Epithelial cell of esophagus (primary cell): ENCODE data around the gene MVB12B.

ENCODE experiments used
- DNase-seq: peaks from one replicate; pipeline ENCODE4 v3.0.0; 2010; ENCODE audit warnings: low read depth
- H3K4me3 ChIP-seq: 2 replicates; pipeline ENCODE4 v1.5.1; 2011; ENCODE audit warnings: mild to moderate bottlenecking, low read length, control low read depth
- TF ChIP-seq, protein P1 (sequence below): IDR thresholded peaks from 2 replicates; pipeline ENCODE4 v1.5.1; 2011; ENCODE audit warnings: low read depth, mild to moderate bottlenecking, low read length, control low read depth, inconsistent platforms; ENCODE audit not compliant: insufficient read depth; ENCODE audit errors: missing control alignments

Gene MVB12B

DNA sequence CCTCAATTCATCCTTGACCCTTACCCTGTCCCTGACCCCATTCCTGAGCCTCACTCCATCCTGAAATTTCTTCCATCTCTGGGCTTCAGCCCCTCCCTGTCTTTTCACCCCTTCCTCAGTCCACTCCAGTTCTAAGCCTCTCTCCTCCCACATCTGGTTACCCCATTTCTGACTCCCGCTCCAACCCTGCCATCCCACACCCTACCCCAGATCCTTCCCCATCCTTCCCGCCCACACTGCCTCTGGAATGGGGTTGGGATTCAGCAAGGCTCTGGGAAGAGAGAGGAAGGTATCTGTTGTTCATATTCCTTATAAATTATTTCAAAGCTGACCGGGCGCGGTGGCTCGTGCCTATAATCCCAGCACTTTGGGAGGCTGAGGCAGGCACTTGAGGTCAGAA lies 29.9 kb upstream of the MVB12B start:
- no peak for DNase-seq
- H3K4me3 ChIP-seq: no peak overlapping the region
- TF ChIP-seq, protein P1, sequence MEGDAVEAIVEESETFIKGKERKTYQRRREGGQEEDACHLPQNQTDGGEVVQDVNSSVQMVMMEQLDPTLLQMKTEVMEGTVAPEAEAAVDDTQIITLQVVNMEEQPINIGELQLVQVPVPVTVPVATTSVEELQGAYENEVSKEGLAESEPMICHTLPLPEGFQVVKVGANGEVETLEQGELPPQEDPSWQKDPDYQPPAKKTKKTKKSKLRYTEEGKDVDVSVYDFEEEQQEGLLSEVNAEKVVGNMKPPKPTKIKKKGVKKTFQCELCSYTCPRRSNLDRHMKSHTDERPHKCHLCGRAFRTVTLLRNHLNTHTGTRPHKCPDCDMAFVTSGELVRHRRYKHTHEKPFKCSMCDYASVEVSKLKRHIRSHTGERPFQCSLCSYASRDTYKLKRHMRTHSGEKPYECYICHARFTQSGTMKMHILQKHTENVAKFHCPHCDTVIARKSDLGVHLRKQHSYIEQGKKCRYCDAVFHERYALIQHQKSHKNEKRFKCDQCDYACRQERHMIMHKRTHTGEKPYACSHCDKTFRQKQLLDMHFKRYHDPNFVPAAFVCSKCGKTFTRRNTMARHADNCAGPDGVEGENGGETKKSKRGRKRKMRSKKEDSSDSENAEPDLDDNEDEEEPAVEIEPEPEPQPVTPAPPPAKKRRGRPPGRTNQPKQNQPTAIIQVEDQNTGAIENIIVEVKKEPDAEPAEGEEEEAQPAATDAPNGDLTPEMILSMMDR: no peak

DNA sequence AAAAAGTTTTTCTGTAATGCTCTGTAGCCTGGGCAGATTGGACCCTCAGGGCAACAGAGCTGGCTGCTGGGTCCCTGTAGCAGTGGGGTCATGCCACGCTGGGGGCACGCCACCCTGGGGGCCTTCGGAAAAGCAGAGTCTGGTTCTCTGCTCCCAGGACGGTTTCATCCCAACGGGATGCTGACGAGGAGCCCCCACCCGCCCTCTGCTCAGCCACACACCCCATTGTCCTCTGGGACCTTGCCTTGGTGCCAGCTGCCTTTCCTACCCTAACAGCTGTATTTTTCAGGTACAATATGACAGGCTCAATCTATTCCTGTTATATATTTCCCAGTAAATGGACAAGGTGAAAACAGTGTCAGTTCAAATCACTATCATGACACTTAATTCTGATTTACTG lies 29.0 kb upstream of the MVB12B start:
- no peak overlapping the region for H3K4me3 ChIP-seq
- TF ChIP-seq, protein P1: no peak
- no peak for DNase-seq

GRCh38 chr9:126298063-126298801 lies 28.4 kb upstream of the MVB12B start:
- TF ChIP-seq, protein P1: no peak
- no peak overlapping the region for H3K4me3 ChIP-seq
- no peak for DNase-seq

GRCh38 chr9:126299706-126300276 lies 26.8 kb upstream of the MVB12B start:
- H3K4me3 ChIP-seq: no peak overlapping the region
- DNase-seq: peak; percentile 61
- TF ChIP-seq, protein P1: no peak

DNA sequence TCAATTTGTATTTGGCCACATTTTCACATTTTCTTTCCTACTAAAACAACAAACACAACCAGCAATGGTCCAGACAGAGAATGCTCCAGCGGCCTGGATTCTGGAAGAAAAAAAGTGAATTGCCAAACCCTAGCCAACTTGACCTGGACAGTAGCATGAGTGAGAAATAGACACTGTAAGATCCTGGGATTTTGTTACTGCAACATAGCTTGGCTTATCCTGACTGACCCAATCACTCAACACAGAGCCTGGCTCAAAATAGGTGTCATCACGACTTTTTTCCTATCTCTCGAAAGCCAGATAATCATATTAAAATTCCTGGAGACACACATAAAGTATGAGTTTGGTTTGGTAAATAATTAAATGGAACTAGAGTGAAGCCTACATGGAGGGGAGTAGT lies 25.4 kb upstream of the MVB12B start:
- TF ChIP-seq, protein P1: no peak
- no peak overlapping the region for H3K4me3 ChIP-seq
- no peak for DNase-seq

DNA sequence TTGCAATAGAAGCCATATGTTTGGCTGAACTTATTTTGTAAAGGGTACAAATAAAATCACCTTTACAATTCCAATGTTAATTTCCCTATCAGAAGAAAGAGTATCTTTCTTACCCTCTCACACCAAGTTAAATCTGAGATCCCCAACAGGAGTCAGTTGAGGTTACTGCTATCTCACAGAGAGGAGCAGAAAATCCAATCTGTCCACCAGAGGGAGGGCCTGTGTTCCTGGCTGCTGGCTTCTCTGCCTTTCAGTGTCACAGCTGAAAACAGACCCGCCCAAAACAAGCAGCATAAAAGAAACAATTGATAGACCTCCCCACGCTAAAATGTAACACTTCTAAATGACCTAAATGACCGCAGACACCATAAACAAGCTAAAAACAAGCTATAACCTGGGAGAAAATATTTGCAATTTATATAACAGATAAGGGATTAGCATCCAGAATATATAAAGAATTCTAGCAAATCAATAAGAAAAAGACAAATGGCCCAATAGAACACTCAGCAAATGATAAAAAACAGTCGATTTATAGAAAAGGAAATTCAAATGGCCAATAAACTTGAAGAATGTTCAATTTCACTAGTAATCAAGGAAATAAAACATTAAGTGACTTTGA lies 24.5 kb upstream of the MVB12B start:
- H3K4me3 ChIP-seq: no peak overlapping the region
- TF ChIP-seq, protein P1: peak; percentile 90
- DNase-seq: peak; percentile 74

DNA sequence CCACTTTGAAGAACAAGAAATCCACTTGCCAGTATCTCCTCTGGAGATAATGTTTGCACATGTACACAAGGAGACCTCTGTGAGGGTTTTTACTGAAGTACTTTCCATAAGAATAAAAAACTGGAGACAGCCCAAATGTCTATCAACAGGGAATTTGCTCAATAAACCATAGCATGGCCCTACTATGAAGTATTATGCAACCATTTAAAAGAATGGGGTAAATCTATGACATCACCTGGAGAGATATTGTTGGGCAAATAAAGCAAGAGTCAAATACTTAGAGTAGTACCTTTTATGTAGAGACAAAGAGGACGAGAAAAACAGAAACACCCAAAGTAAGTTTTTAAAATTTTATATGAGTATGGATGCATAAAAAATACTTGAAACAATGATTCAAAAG lies 23.9 kb upstream of the MVB12B start:
- DNase-seq: peak; percentile 21
- H3K4me3 ChIP-seq: no peak overlapping the region
- TF ChIP-seq, protein P1: no peak
